SW 1271 (cell line): ENCODE measurements around the gene SCN3A.

Experiments used
- DNase-seq, 2 experiments: peaks; one replicate each; lab custom pipeline; 2025; lab: John Stamatoyannopoulos, UW

The SCN3A gene

DNA sequence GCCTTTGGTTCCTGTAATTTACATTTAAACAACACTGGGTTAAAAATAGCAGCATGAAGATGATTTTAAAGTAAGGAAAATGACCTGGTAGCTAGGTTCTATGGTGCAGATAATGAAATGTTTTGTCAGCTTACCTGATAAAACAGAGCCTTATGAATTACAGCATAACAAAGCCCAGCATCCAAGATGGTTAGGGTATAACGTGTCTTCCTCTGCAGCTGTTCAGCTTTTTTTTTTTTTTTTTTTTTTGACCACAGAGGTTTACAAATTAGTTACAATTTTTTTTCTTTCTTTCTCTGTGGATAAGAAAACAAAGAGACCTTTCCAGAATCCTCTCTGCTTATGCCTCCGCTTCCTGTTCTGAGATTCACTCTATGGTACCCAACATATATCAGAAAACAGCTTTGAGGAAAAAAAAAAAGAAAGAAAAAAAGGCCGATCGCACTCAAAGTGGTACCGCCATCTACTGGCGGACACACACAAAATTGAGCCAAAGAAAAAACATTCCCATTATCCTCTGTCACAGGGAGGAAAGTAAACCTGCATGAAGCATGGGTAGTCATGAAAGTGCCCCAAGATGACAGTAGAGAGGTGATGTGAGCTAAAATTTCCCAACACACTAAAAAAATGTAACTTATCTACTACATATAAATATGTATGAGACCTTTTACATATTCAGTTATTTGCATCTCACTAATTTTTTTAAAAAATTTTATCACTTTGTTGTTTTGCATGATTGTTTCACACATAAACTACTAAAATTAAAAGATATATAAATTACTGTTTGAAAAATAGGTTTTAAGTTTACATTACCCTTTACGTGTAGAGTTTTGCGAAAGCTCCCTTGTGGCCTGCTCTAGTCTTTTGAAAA is at the start of gene SCN3A:
TSS of gene SCN3A (minus strand) at position 362 of the 871 bp plus-strand sequence. CDS start 27,656 bp downstream, outside the sequence.
- DNase-seq: peak; percentile 1 to 45

GRCh38 chr2:165253178-165253577 is 49.3 kb upstream of the SCN3A start:
- no peak for DNase-seq

- DNase-seq: no peak
Measured at GRCh38 chr2:165251366-165251765, 47.5 kb upstream of the SCN3A start.

DNA sequence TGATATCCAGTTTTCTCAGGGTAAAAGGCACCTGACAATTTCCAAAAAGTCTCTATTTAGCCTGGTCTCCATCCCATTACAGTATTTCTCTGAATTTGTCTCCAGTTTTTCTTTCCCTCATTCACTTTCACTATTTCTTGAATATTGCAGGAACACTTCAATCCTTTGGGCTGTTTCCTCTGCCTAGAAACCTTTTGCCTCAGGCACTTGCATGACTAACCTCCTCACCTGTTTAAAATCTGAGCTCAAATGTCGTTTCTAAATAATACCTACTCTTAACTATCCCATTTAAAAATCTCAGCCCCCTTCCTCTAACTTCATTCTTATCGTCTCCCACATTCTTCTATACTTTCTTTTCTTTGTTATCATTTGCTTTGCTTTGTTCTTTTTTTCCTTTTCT is 44.4 kb upstream of the SCN3A start:
- no peak for DNase-seq

GRCh38 chr2:165245081-165245793 is 41.4 kb upstream of the SCN3A start:
- no peak for DNase-seq

DNA sequence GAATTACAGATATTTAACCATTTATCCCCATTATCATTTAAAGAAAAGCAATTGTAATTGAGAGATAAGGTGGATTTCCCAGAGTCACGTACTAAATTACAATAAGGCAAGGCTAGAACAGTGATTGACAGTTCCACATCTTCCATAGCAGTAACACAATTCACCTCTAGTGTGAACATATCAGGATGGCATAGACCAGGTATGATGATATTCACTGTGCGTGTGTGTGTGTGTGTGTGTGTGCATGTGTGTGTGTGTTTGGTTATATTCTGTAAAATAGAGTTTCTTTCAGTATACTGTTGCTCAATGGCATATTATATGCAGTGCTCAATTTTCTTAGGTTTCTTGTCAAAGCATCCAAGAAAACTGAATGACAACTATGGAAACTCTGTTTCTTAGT is 37.1 kb upstream of the SCN3A start:
- DNase-seq: no peak

DNA sequence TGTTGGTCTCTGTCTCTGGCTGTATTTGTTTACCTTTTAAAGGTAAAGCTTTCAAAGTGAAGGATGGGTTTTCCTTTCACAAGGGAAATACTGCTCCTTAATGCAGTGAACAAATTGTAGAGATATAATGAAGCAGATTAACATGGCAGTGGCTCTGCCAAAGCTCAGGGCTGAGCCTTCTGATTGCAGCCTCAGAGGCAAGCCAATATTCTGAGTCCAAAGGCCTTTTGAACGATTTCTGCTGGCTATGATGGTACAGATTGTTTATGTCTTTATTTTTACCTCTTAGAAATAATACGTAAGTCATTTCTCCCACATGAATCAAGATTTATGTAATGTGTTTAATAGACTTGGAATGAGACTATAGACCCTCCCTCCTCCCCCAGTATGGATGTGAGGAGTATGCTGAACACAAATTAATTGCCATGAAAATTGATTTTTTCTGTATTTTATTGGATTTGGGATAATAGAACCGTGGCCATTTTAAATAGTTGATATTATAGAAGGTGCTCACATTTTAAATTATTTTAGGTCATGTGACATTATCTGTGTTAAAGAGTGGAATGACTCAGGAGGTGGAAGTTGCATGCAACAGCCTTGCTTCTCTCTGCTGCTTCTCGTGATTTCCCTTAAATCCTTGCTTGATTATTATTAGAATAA is 36.1 kb upstream of the SCN3A start:
- DNase-seq: no peak

DNA sequence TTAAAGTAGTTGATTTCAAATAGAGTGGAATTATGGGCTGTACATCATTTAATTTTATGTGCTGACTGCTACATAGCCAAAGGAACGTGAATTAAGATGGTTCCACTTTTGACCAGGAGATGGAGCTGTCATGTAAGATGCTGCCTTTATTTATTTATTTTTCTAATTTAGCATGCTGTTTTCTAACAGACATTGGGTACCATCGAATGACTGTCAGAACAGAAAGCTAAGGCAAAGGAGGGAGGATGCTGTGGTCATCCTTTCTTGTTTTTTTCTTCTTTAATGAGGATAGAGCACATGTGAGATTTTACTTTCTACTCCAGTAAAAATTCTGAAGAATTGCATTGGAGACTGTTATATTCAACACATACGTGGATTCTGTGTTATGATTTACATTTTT is 35.4 kb upstream of the SCN3A start, which contains the start of gene SCN2A:
TSS of gene SCN2A (plus strand) at position 185 of the 400 bp plus-strand sequence. CDS start 56,410 bp downstream, outside the sequence.
- peak in 1 of 2 experiments; percentile 52 for DNase-seq

- no peak for DNase-seq
Measured at GRCh38 chr2:165238295-165238694, 34.4 kb upstream of the SCN3A start.

DNA sequence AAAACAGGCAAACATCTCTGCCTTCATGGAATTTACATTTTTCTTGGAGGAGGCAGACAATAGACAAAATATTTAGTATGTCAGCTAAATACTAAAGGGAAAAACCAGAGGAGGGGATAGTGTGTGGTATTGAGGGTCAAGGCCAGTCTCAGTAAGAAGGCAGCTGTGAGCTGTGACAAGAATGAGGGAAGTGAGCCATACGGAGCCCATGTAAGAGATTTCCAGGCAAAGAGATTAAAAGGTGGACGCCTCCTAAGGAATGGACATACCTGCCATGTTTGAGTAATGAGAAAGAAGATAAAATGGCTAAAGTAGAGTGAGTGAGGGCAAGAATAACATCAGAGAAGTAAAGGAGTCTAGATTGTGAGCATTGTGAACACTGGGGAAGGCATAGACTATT is 33.2 kb upstream of the SCN3A start:
- DNase-seq: no peak

- no peak for DNase-seq
Measured at GRCh38 chr2:165227571-165227970, 23.7 kb upstream of the SCN3A start.

DNA sequence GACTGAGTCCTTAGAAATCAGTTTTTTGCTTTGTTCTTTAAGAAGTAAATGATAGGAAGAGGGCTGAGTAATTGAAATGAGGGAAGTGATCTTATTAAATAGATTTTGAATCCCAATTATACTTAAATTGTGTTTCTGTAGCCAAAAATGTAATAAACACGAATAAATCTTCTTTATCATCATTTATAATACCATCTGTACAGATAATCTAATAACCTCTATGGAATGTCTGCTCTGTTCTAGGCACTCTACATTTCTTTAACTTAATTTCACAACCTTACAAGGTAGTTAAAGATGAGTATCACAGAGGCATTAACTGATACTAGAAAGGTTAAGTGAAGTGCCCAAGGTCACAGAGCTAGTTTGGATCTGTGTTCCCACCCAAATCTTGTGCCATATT is 21.1 kb upstream of the SCN3A start:
- no peak for DNase-seq

GRCh38 chr2:165219481-165219880 is 15.6 kb upstream of the SCN3A start:
- DNase-seq: no peak

DNA sequence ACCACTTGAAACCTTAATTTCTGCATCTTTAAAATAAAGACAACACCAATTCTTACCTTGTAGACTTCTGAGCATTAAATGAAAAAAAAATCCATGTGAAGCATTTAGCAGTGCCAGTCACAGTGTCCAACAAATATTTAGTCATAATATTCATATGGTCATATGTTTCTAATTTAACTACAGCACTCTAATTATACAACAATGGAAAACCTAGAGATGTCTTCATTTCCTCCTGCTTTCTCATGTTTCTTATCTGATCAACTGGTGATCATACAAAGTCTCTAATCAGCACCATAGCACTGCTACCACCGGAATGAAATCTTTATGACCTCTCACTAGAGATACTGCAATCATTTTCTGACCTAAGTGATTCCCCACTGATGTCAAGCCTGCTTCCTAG is 10.2 kb upstream of the SCN3A start:
- DNase-seq: no peak

DNA sequence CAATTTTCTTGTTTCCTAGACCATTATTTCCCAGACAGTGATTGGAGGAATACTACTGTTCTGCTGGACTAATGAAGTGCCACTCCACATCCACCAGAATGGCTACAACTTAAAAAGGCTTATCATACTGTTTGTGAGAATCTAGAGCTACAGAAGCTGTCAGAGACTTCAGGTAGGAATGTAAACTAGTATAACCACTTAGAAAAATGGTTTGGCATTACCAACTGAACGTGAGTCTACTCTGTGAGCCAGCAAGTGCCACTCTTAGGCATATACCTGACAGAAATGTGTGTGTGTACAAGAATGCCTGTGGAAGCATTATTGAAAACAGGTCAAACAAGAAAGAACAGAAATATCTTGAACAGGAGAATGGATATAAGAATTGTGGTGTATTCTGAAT is 4.2 kb upstream of the SCN3A start:
- DNase-seq: no peak

- no peak for DNase-seq
Measured at GRCh38 chr2:165205865-165206264, 2.0 kb upstream of the SCN3A start.

- DNase-seq: no peak
Measured at GRCh38 chr2:165202239-165202638, 1.6 kb downstream of the SCN3A start.

DNA sequence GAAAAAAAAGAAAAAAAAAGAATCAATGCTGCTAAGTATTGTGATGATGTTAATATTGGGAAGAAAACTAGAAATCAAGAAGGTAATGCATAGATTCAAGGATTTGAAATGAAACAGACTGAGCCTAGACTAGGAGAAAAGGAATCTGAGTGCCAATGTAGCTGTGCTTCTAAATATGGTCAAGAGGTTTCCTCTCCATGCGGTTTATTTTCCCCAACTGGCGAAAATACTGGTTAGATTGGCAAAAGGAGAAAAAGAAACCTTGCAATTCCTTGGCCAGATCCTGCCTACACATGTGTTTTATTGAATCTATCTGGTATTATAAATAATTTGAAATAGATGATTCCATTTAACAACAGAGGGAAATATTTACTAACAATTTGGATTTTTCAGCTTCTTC is 5.7 kb downstream of the SCN3A start:
- DNase-seq: no peak

GRCh38 chr2:165197346-165197745 is 6.5 kb downstream of the SCN3A start:
- DNase-seq: no peak

DNA sequence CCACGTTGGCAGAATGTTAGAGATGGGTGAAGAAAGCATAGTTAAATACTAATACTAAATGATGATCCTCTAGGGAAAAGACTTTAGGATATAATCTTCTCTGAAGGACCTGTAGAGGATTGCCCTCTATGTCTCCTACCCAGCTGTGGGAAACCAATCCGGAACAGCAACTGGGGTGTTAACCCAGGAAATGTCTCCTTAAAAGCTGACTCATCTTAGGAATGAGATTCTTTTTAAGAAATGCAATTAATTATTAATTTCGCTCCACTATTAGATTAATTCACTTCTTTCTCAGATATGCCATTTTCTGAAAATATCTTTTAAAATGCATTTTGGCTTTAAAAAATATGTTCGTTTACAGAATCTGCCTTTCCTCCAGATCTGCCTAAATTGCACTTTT is 7.4 kb downstream of the SCN3A start:
- no peak for DNase-seq

- DNase-seq: no peak
Measured at GRCh38 chr2:165193178-165193777, 10.6 kb downstream of the SCN3A start.

GRCh38 chr2:165192729-165193128 is 11.1 kb downstream of the SCN3A start:
- DNase-seq: no peak
